OCI-LY1 (cell line): Measurements from ENCODE around the gene ZNRF3.

Experiments
- H2AFZ ChIP-seq: fragments of 200-600 bp; sonication (generic), shearing (Covaris generic); 2 replicates; pipeline ENCODE4 v1.6.0; 2014; ENCODE audit warnings: antibody characterized with exemption, mild to moderate bottlenecking, low read length
- H3F3A ChIP-seq: fragments of 200-600 bp; sonication (generic), shearing (Covaris generic); 2 replicates; pipeline ENCODE4 v1.6.0; 2014; ENCODE audit warnings: mild to moderate bottlenecking, antibody characterized with exemption, low read length, moderate library complexity; ENCODE audit not compliant: insufficient read depth
- H3K27ac ChIP-seq: fragments of 200-600 bp; sonication (generic); 2 replicates; pipeline ENCODE4 v1.5.1; 2014; ENCODE audit warnings: low read length, mixed run types, mild to moderate bottlenecking, low read depth; ENCODE audit not compliant: poor library complexity, severe bottlenecking
- H3K27me3 ChIP-seq: fragments of 200-600 bp; sonication (generic); 2 replicates; pipeline ENCODE4 v1.6.0; 2014; ENCODE audit warnings: antibody characterized with exemption, mild to moderate bottlenecking, low read length, moderate library complexity; ENCODE audit not compliant: insufficient read depth
- H3K36me3 ChIP-seq: fragments of 200-600 bp; sonication (generic); 2 replicates; pipeline ENCODE4 v1.6.1; 2014; ENCODE audit warnings: mild to moderate bottlenecking, antibody characterized with exemption, low read length, moderate library complexity, mixed read lengths; ENCODE audit not compliant: insufficient read depth
- H3K4me1 ChIP-seq: fragments of 200-600 bp; sonication (generic); 2 replicates; pipeline ENCODE4 v1.5.1; 2014; ENCODE audit warnings: mild to moderate bottlenecking, low read length, moderate library complexity; ENCODE audit not compliant: insufficient read depth, severe bottlenecking
- H3K4me2 ChIP-seq: fragments of 200-600 bp; sonication (generic), shearing (Covaris generic); 2 replicates; pipeline ENCODE4 v1.6.1; 2014; ENCODE audit warnings: low read length
- H3K4me3 ChIP-seq: fragments of 200-600 bp; sonication (generic); 2 replicates; pipeline ENCODE4 v1.5.1; 2014; ENCODE audit warnings: low read length, low read depth, mild to moderate bottlenecking, mixed read lengths; ENCODE audit not compliant: poor library complexity, severe bottlenecking
- H3K79me2 ChIP-seq: fragments of 200-600 bp; shearing (Covaris generic); 2 replicates; pipeline ENCODE4 v1.6.1; 2016; ENCODE audit warnings: mixed run types, low read length, mixed read lengths; ENCODE audit not compliant: insufficient read depth
- H3K9ac ChIP-seq: fragments of 200-600 bp; sonication (generic), shearing (Covaris generic); 2 replicates; pipeline ENCODE4 v1.6.1; 2014; ENCODE audit warnings: mild to moderate bottlenecking, low read length, mixed read lengths
- H3K9me2 ChIP-seq: fragments of 200-600 bp; sonication (generic), shearing (Covaris generic); 2 replicates; pipeline ENCODE4 v1.6.1; 2014; ENCODE audit warnings: low read depth, mild to moderate bottlenecking, low read length, mixed read lengths
- H3K9me3 ChIP-seq: fragments of 200-600 bp; shearing (Covaris generic); 2 replicates; pipeline ENCODE4 v1.6.1; 2014; ENCODE audit warnings: low read length, mixed read lengths
- H4K20me1 ChIP-seq: fragments of 200-600 bp; sonication (generic), shearing (Covaris generic); 2 replicates; pipeline ENCODE4 v1.6.0; 2016; ENCODE audit warnings: mild to moderate bottlenecking, low read length; ENCODE audit not compliant: insufficient read depth
- EZH2 ChIP-seq: fragments of 200-600 bp; sonication (generic), shearing (Covaris generic); IDR thresholded peaks from 2 replicates; pipeline ENCODE4 v1.8.0; 2017; ENCODE audit warnings: borderline replicate concordance, mixed run types, mild to moderate bottlenecking, antibody characterized with exemption, low read length, moderate library complexity, mixed read lengths
- TF ChIP-seq, protein P1 (sequence below): fragments of 200-600 bp; sonication (generic), shearing (Covaris generic); IDR thresholded peaks from 2 replicates; pipeline ENCODE4 v1.5.1; 2017; ENCODE audit warnings: mild to moderate bottlenecking, antibody characterized with exemption, low read length, moderate library complexity, mixed read lengths

The ZNRF3 gene

GRCh38 chr22:28969401-28970168 lies 86.2 kb downstream of the ZNRF3 start:
- no peak overlapping the region for H3K27ac ChIP-seq
- H3K4me2 ChIP-seq: no peak overlapping the region
- no peaks in the 10 kb centered on the region for H3K9me2 ChIP-seq
- no peak overlapping the region for H3K4me3 ChIP-seq
- no peaks in the 10 kb centered on the region for H3K79me2 ChIP-seq
- H2AFZ ChIP-seq: no peak overlapping the region
- H3K9me3 ChIP-seq: no peaks in the 10 kb centered on the region
- H3K9ac ChIP-seq: no peak overlapping the region
- H3F3A ChIP-seq: no peaks in the 10 kb centered on the region
- H3K36me3 ChIP-seq: no peaks in the 10 kb centered on the region
- TF ChIP-seq EZH2: no peak
- TF ChIP-seq, protein P1, sequence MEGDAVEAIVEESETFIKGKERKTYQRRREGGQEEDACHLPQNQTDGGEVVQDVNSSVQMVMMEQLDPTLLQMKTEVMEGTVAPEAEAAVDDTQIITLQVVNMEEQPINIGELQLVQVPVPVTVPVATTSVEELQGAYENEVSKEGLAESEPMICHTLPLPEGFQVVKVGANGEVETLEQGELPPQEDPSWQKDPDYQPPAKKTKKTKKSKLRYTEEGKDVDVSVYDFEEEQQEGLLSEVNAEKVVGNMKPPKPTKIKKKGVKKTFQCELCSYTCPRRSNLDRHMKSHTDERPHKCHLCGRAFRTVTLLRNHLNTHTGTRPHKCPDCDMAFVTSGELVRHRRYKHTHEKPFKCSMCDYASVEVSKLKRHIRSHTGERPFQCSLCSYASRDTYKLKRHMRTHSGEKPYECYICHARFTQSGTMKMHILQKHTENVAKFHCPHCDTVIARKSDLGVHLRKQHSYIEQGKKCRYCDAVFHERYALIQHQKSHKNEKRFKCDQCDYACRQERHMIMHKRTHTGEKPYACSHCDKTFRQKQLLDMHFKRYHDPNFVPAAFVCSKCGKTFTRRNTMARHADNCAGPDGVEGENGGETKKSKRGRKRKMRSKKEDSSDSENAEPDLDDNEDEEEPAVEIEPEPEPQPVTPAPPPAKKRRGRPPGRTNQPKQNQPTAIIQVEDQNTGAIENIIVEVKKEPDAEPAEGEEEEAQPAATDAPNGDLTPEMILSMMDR: no peak
- H3K4me1 ChIP-seq: no peaks in the 10 kb centered on the region
- no peaks in the 10 kb centered on the region for H4K20me1 ChIP-seq
- no peaks in the 10 kb centered on the region for H3K27me3 ChIP-seq

DNA sequence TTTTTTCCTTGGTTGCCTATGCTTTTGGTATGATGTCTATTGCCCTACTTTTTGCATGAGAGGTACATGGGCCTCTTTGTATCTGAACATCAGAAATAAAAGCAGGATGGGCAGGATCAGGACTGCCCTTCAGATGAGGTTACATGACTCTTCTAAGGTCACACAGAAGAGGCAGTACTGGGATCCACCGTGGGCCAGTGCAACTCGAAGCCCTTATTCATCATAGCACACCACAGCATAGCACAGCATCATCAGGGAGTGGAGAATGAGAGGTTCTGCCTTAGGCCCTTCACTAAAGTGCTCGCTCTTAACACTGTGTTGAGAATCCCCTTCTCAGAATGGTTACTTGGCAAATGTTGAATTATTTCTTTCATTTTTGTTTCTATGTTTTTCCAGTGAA lies 90.0 kb downstream of the ZNRF3 start:
- no peaks in the 10 kb centered on the region for H3K9me3 ChIP-seq
- TF ChIP-seq EZH2: no peak
- TF ChIP-seq, protein P1: no peak
- H3K36me3 ChIP-seq: no peaks in the 10 kb centered on the region
- no peaks in the 10 kb centered on the region for H3K79me2 ChIP-seq
- H3K4me2 ChIP-seq: no peak overlapping the region
- H3K27ac ChIP-seq: no peak overlapping the region
- H3K4me3 ChIP-seq: no peak overlapping the region
- H3F3A ChIP-seq: no peaks in the 10 kb centered on the region
- H3K9ac ChIP-seq: no peak overlapping the region
- H3K4me1 ChIP-seq: no peaks in the 10 kb centered on the region
- H3K27me3 ChIP-seq: no peaks in the 10 kb centered on the region
- no peaks in the 10 kb centered on the region for H3K9me2 ChIP-seq
- no peaks in the 10 kb centered on the region for H4K20me1 ChIP-seq
- no peak overlapping the region for H2AFZ ChIP-seq

DNA sequence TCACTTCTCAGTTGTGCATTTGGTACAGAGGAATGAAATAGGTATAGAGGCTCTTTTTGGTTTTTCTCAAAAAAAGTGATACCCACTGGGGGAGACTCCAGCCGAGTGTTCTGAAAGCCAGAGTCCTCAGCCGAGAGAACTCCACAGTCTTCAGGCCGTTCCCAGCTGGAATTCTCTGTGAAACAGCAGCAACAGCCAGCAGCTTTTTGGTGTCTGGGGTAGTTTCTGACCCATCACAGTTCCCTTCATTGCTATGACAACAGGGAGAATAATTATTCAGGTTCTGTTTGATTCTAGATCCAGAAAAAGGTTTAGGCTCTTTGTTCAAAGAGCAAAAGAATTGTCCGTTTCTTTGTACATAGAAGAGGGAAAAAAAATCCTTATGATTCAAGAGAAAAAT lies 93.7 kb downstream of the ZNRF3 start:
- no peaks in the 10 kb centered on the region for H3K79me2 ChIP-seq
- TF ChIP-seq EZH2: no peak
- no peak overlapping the region for H3K4me2 ChIP-seq
- H3K27ac ChIP-seq: no peak overlapping the region
- no peaks in the 10 kb centered on the region for H4K20me1 ChIP-seq
- no peak overlapping the region for H3K9ac ChIP-seq
- H3K36me3 ChIP-seq: no peaks in the 10 kb centered on the region
- H3F3A ChIP-seq: no peaks in the 10 kb centered on the region
- H3K9me3 ChIP-seq: no peaks in the 10 kb centered on the region
- H3K4me1 ChIP-seq: no peaks in the 10 kb centered on the region
- no peak overlapping the region for H2AFZ ChIP-seq
- no peaks in the 10 kb centered on the region for H3K27me3 ChIP-seq
- H3K9me2 ChIP-seq: no peaks in the 10 kb centered on the region
- H3K4me3 ChIP-seq: no peak overlapping the region

- Histone ChIP-seq H3K4me2 (no peak overlapping the region), H3K79me2 (no peaks in the 10 kb centered on the region), H2AFZ (no peak overlapping the region), H3K4me3 (no peak overlapping the region), H3K27me3 (no peaks in the 10 kb centered on the region), H3K36me3 (no peaks in the 10 kb centered on the region), H3F3A (no peaks in the 10 kb centered on the region), H3K27ac (no peak overlapping the region), H3K9me2 (no peaks in the 10 kb centered on the region), H3K4me1 (no peaks in the 10 kb centered on the region), H3K9ac (no peak overlapping the region), H3K9me3 (no peaks in the 10 kb centered on the region), H4K20me1 (no peaks in the 10 kb centered on the region)
- TF ChIP-seq, protein P1: no peak
- TF ChIP-seq EZH2: no peak
Observed at GRCh38 chr22:28977481-28977971, 94.2 kb downstream of the ZNRF3 start.
